ENCODE results near the gene EFCAB10. TPM values are rescaled to one million over a fixed set of nuclear protein-coding genes. Genes with fewer than 3 reads are reported as not detected.
A peak's percentile ranks its signal among the peaks of the same experiment; 100 is the strongest.
"Not testable (repeated sequence)": the region's sequence is repeated elsewhere in the genome, so short reads cannot be mapped to it uniquely, and the experiment has no call there.

EFCAB10 gene
- total RNA-seq, 1 donor from 2014 or later: 0.70 TPM

DNA sequence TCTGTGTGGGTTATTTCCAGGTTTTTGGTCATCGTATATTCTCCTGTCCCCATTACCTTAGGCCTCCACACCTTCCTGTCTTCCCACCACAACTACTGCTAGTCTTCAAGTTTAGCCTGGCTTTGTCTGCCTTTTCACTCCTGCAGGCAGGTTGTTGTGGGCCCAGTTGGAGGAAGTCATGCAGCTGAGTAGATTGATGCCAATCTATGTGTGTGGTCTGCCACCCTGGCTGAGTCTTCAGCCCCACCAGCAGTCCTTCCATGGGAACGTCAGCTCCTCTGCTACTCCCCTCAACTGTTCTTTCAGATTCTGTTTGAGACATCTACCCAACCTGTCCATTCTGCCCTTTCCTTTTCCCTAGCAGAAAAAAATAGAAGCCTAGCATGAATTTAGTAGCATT, 43.0 kb downstream of the EFCAB10 start:
- Mint-ChIP-seq H3K27ac (ENCODE audit: unreplicated experiment) (no peak overlapping the region), H3K4me3 (no peak overlapping the region), H3K36me3 (ENCODE audit: low read depth) (peaks cover 14% of the 10 kb centered on the region), H3K9me3 (no peaks in the 10 kb centered on the region), H3K27me3 (ENCODE audit: low read depth) (no peaks in the 10 kb centered on the region), H3K4me1 (peaks cover 2% of the 10 kb centered on the region)
- TF ChIP-seq, protein P1, sequence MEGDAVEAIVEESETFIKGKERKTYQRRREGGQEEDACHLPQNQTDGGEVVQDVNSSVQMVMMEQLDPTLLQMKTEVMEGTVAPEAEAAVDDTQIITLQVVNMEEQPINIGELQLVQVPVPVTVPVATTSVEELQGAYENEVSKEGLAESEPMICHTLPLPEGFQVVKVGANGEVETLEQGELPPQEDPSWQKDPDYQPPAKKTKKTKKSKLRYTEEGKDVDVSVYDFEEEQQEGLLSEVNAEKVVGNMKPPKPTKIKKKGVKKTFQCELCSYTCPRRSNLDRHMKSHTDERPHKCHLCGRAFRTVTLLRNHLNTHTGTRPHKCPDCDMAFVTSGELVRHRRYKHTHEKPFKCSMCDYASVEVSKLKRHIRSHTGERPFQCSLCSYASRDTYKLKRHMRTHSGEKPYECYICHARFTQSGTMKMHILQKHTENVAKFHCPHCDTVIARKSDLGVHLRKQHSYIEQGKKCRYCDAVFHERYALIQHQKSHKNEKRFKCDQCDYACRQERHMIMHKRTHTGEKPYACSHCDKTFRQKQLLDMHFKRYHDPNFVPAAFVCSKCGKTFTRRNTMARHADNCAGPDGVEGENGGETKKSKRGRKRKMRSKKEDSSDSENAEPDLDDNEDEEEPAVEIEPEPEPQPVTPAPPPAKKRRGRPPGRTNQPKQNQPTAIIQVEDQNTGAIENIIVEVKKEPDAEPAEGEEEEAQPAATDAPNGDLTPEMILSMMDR (conservative IDR thresholded peaks at IDR 0.05): no peak
- DNase-seq (ENCODE audit: low read depth, low spot score): no peak

DNA sequence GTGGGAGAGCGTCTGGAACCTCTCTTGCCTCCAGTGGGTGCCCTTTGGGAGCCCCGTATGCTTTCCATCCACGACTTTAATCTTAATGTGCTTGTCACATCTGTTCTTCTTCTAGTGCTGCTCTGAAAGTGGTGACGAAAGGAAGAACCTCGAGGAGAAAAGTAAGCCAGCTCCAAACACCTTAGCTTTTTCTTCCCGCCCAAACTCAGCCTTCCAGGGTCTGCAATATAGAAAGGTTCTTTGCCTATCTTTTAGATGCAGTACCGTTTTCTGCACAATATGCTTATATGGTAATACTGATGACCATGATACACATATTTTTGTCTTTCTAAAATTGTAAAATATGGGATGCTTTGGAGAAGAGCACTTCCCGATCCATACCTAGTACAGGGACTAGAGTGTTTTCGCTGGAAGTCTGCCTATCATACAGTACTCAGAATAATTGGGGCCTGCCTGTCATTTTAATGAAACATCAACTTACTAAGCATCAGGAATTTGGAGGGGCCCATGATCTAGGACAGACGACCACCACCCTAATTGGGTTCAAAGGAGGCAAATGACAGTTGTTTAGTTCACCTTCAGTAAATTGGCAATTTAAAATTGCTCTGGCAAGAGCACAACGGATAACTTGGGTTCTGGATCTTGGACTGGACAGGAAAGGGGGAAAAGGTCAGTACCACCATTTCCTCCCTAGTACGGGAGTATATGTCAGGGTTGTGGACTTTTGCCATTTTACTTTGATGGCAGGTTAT, 48.4 kb downstream of the EFCAB10 start:
- Mint-ChIP-seq H3K27me3 (ENCODE audit: low read depth) (no peaks in the 10 kb centered on the region), H3K4me3 (peak overlapping the region; percentile 96), H3K36me3 (ENCODE audit: low read depth) (peaks cover 2% of the 10 kb centered on the region), H3K4me1 (peaks cover 19% of the 10 kb centered on the region), H3K27ac (ENCODE audit: unreplicated experiment) (peak overlapping the region; percentile 94), H3K9me3 (peaks cover 2% of the 10 kb centered on the region)
- no peak for DNase-seq (ENCODE audit: low read depth, low spot score)
- TF ChIP-seq, protein P1 (conservative IDR thresholded peaks at IDR 0.05): no peak

DNA sequence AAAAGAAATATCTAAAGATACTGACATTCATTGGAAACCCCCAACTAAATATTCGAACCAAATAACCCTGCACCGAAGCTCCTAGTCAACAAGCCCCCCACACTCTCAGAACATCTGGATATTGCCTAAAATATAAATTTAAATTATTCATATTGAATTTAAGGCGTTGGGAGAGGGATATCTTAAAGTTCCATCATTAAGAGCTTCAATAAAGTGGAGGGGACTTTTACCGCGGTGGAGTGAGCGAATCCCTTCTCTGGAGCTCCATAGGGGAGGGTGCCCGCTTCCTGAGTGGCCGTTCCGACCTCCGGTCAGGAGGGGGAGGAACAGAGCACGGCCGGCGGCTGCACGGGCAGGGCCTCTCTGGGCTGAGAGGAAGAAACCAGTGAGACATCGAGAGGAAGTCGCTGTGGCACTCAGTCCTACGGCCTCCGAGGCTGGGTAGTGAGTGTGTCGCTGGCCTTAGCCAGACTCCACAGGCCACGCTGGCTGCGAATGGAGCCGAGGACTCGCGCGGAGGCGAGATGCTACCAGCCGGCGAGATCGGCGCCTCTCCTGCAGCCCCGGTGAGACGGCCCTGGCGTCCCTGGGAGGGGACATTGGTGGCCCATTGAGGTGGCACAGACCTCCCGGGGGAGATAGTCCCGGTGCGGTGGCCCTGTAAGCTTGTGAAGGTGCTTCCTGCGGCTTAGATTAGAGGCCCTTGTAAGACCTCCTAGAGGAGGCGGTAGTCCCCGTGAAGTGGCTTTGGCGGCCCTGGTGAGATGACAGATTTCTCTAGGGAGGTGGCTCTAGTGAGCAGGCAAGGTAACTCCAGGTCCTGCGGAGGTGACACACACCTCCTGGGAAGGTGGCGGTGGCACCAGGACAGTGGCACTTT, 49.3 kb downstream of the EFCAB10 start, which contains the start of gene RINT1:
TSS of gene RINT1 (plus strand) at position 410 of the 880 bp plus-strand sequence. CDS start at position 525, 115 bp downstream.
- Mint-ChIP-seq H3K4me3 (peak within 1 kb of the TSS; percentile 96), H3K4me1 (peaks cover 19% of the 10 kb centered on the region), H3K27me3 (ENCODE audit: low read depth) (no peaks in the 10 kb centered on the region), H3K36me3 (ENCODE audit: low read depth) (peaks cover 2% of the 10 kb centered on the region), H3K27ac (ENCODE audit: unreplicated experiment) (peak within 1 kb of the TSS; percentile 94), H3K9me3 (peaks cover 2% of the 10 kb centered on the region)
- peak; percentile 93 for DNase-seq (ENCODE audit: low read depth, low spot score)
- TF ChIP-seq, protein P1 (conservative IDR thresholded peaks at IDR 0.05): peak; percentile 77

DNA sequence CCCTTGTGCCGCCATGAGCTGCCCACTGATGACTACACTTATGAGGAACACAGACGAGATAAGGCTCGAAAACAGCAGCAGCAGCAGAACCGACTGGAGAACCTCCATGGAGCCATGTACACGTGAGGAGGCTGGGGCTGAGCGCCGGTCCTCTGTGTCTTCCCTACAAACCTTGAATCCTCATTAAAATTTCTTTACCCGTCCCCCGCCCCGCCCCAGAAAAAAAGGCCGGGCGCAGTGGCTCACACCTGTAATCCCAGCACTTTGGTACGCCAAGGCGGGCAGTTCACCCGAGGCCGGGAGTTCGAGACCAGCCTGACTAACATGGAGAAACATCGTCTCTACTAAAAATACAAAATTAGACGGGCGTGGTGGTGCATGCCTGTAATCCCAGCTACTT, 50.7 kb downstream of the EFCAB10 start:
- Mint-ChIP-seq H3K4me1 (peaks cover 19% of the 10 kb centered on the region), H3K4me3 (peak overlapping the region; percentile 54), H3K27me3 (ENCODE audit: low read depth) (peaks cover 3% of the 10 kb centered on the region), H3K36me3 (ENCODE audit: low read depth) (no peaks in the 10 kb centered on the region), H3K9me3 (peaks cover 2% of the 10 kb centered on the region), H3K27ac (ENCODE audit: unreplicated experiment) (no peak overlapping the region)
- TF ChIP-seq, protein P1 (conservative IDR thresholded peaks at IDR 0.05): no peak
- DNase-seq (ENCODE audit: low read depth, low spot score): no peak

DNA sequence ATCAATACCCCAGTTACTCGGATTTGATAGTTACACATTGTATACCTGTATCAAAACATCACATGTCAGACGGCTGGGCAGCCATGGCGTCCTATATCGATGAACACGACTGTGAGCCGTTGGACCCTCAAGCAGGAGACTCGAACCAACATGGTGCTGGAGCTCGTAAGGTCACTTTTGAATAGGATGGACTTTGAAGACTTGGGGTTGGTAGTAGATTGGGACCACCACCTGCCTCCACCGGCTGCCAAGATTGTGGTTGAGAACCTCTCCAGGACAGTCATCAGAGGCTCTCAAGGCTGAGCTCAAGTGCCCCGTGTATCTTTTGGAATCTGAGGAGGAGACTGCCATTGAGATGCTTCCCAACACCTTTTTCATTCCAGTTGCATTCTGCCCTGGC, 51.2 kb downstream of the EFCAB10 start:
- Mint-ChIP-seq H3K27me3 (ENCODE audit: low read depth) (peaks cover 3% of the 10 kb centered on the region), H3K27ac (ENCODE audit: unreplicated experiment) (no peak overlapping the region), H3K9me3 (peaks cover 2% of the 10 kb centered on the region), H3K36me3 (ENCODE audit: low read depth) (no peaks in the 10 kb centered on the region), H3K4me1 (peaks cover 19% of the 10 kb centered on the region), H3K4me3 (peak overlapping the region; percentile 54)
- no peak for DNase-seq (ENCODE audit: low read depth, low spot score)
- TF ChIP-seq, protein P1 (conservative IDR thresholded peaks at IDR 0.05): no peak

DNA sequence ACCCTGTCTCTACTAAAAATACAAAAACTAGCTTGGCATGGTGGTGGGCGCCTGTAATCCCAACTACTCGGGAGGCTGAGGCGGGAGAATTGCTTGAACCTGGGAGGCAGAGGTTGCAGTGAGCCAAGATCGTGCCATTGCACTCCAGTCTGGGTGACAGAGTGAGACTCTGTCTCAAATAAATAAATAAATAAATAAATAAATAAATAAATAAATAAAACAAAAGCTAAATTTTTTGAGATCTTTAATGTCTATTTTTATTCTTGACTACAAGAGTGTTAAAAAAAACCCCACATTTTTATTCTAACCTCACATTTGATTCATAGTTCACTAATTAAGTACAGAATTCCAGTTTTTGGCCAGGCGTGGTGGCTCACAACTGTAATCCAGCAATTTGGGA, 53.6 kb downstream of the EFCAB10 start:
- H3K4me3 Mint-ChIP-seq: peak overlapping the region; percentile 35
- DNase-seq (ENCODE audit: low read depth, low spot score); H3K36me3 Mint-ChIP-seq (ENCODE audit: low read depth); H3K27ac Mint-ChIP-seq (ENCODE audit: unreplicated experiment); H3K27me3 Mint-ChIP-seq (ENCODE audit: low read depth); H3K9me3 Mint-ChIP-seq: not testable (repeated sequence)
- H3K4me1 Mint-ChIP-seq: peaks cover 11% of the 10 kb centered on the region

Measured in neural crest cell (in vitro differentiated cells).